SK-N-MC (cell line): Measurements from ENCODE around the gene PCBD1.

Experiments
- DNase-seq: peaks from one replicate; pipeline ENCODE4 v3.0.0-alpha.2; 2011; ENCODE audit warnings: low read depth, low spot score
- H3K27ac ChIP-seq: fragments of 200-600 bp; sonication (generic); 2 replicates; pipeline ENCODE4 v1.5.1; 2016; ENCODE audit warnings: mixed run types
- H3K36me3 ChIP-seq: fragments of 200-600 bp; sonication (generic); 2 replicates; pipeline ENCODE4 v1.6.1; 2017; ENCODE audit warnings: antibody characterized with exemption, low read length, mixed read lengths; ENCODE audit not compliant: insufficient read depth
- H3K4me3 ChIP-seq: fragments of 200-600 bp; sonication (generic); 2 replicates; pipeline ENCODE4 v1.5.1; 2016
- H3K9ac ChIP-seq: fragments of 200-600 bp; sonication (generic); 2 replicates; pipeline ENCODE4 v1.8.0; 2017; ENCODE audit warnings: mixed run types, mixed read lengths; ENCODE audit not compliant: insufficient read length
- H3K9me3 ChIP-seq: fragments of 200-600 bp; sonication (generic); 2 replicates; pipeline ENCODE4 v1.6.1; 2017; ENCODE audit warnings: low read depth, mild to moderate bottlenecking, antibody characterized with exemption, low read length, moderate library complexity, mixed read lengths
- EZH2 ChIP-seq: fragments of 200-600 bp; sonication (generic); IDR thresholded peaks from one replicate; pipeline ENCODE4 v1.6.1; 2017; ENCODE audit warnings: antibody characterized with exemption
- FOXP2 ChIP-seq: optimal IDR thresholded peaks from 2 replicates; pipeline ENCODE3; 2011; ENCODE audit warnings: mild to moderate bottlenecking, moderate library complexity; ENCODE audit not compliant: insufficient read depth; ENCODE audit errors: extremely low read length, control extremely low read depth
- POLR2AphosphoS5 ChIP-seq: IDR thresholded peaks from 2 replicates; pipeline ENCODE4 v1.6.1; 2012; ENCODE audit warnings: mild to moderate bottlenecking, low read depth, low read length, borderline replicate concordance

The PCBD1 gene

GRCh38 chr10:70899096-70899495, 10.7 kb upstream of the PCBD1 start:
- H3K36me3 ChIP-seq, result no peaks in the 10 kb centered on the region
- TF ChIP-seq EZH2, result no peak
- no peak for TF ChIP-seq FOXP2
- no peak for TF ChIP-seq POLR2AphosphoS5
- no peaks in the 10 kb centered on the region for H3K9me3 ChIP-seq
- no peak overlapping the region for H3K27ac ChIP-seq
- no peak overlapping the region for H3K4me3 ChIP-seq
- H3K9ac ChIP-seq, result no peak overlapping the region
- no peak for DNase-seq

- H3K4me3 ChIP-seq, result no peak overlapping the region
- H3K9ac ChIP-seq, result no peak overlapping the region
- H3K27ac ChIP-seq, result no peak overlapping the region
- no peaks in the 10 kb centered on the region for H3K36me3 ChIP-seq
- no peaks in the 10 kb centered on the region for H3K9me3 ChIP-seq
- TF ChIP-seq POLR2AphosphoS5 (no peak), EZH2 (no peak), FOXP2 (no peak)
- DNase-seq, result no peak
Measured at GRCh38 chr10:70898687-70899086, 10.3 kb upstream of the PCBD1 start.

- Histone ChIP-seq H3K27ac (no peak overlapping the region), H3K36me3 (no peaks in the 10 kb centered on the region), H3K4me3 (no peak overlapping the region), H3K9me3 (no peaks in the 10 kb centered on the region), H3K9ac (no peak overlapping the region)
- no peak for TF ChIP-seq POLR2AphosphoS5
- TF ChIP-seq EZH2, result no peak
- TF ChIP-seq FOXP2, result no peak
- no peak for DNase-seq
Measured at GRCh38 chr10:70896551-70896950, 8.2 kb upstream of the PCBD1 start.

GRCh38 chr10:70894416-70894815, 6.1 kb upstream of the PCBD1 start:
- no peaks in the 10 kb centered on the region for H3K36me3 ChIP-seq

GRCh38 chr10:70893227-70894006, 5.1 kb upstream of the PCBD1 start:
- TF ChIP-seq FOXP2 (no peak), POLR2AphosphoS5 (no peak), EZH2 (no peak)
- no peak for DNase-seq
- Histone ChIP-seq H3K9me3 (no peaks in the 10 kb centered on the region), H3K4me3 (no peak overlapping the region), H3K9ac (no peak overlapping the region), H3K27ac (no peak overlapping the region), H3K36me3 (no peaks in the 10 kb centered on the region)

More at GRCh38 chr10:70894416-70894815, 6.1 kb upstream of the PCBD1 start:
- no peak overlapping the region for H3K9ac ChIP-seq
- no peak overlapping the region for H3K27ac ChIP-seq
- TF ChIP-seq FOXP2, result no peak
- no peak for TF ChIP-seq EZH2
- no peak for TF ChIP-seq POLR2AphosphoS5
- no peak for DNase-seq
- no peaks in the 10 kb centered on the region for H3K9me3 ChIP-seq
- no peak overlapping the region for H3K4me3 ChIP-seq

GRCh38 chr10:70892631-70893030, 4.3 kb upstream of the PCBD1 start:
- H3K9me3 ChIP-seq, result no peaks in the 10 kb centered on the region
- no peak for TF ChIP-seq EZH2
- TF ChIP-seq POLR2AphosphoS5, result no peak
- TF ChIP-seq FOXP2, result no peak
- H3K27ac ChIP-seq, result no peak overlapping the region

GRCh38 chr10:70891627-70892026, 3.3 kb upstream of the PCBD1 start:
- no peaks in the 10 kb centered on the region for H3K36me3 ChIP-seq
- H3K27ac ChIP-seq, result no peak overlapping the region
- TF ChIP-seq FOXP2, result no peak
- no peak for TF ChIP-seq EZH2
- TF ChIP-seq POLR2AphosphoS5, result no peak
- H3K4me3 ChIP-seq, result no peak overlapping the region
- DNase-seq, result no peak
- H3K9ac ChIP-seq, result no peak overlapping the region
- H3K9me3 ChIP-seq, result no peaks in the 10 kb centered on the region

More at GRCh38 chr10:70892631-70893030, 4.3 kb upstream of the PCBD1 start:
- H3K9ac ChIP-seq, result no peak overlapping the region
- no peak for DNase-seq
- no peak overlapping the region for H3K4me3 ChIP-seq
- no peaks in the 10 kb centered on the region for H3K36me3 ChIP-seq

- no peak for TF ChIP-seq FOXP2
- no peak for TF ChIP-seq EZH2
- TF ChIP-seq POLR2AphosphoS5, result no peak
- H3K9me3 ChIP-seq, result no peaks in the 10 kb centered on the region
- no peaks in the 10 kb centered on the region for H3K36me3 ChIP-seq
- no peak overlapping the region for H3K4me3 ChIP-seq
- no peak overlapping the region for H3K9ac ChIP-seq
- H3K27ac ChIP-seq, result no peak overlapping the region
- DNase-seq, result no peak
Measured at GRCh38 chr10:70890917-70891431, 2.6 kb upstream of the PCBD1 start.

GRCh38 chr10:70889291-70889690, 926 bp upstream of the PCBD1 start:
- H3K36me3 ChIP-seq, result no peaks in the 10 kb centered on the region
- no peak for TF ChIP-seq FOXP2
- no peak for TF ChIP-seq EZH2
- TF ChIP-seq POLR2AphosphoS5, result no peak
- H3K27ac ChIP-seq, result no peak overlapping the region
- DNase-seq, result no peak
- H3K9ac ChIP-seq, result no peak overlapping the region
- no peaks in the 10 kb centered on the region for H3K9me3 ChIP-seq
- H3K4me3 ChIP-seq, result no peak overlapping the region
